ENCODE data around the gene FBN1. TPM values are rescaled to one million over a fixed set of nuclear protein-coding genes. Genes with fewer than 3 reads are reported as not detected.

FBN1 gene
- total and polyA plus RNA-seq, 12 donors, result 5.6 to 84.6 (median 54.5) TPM

DNA sequence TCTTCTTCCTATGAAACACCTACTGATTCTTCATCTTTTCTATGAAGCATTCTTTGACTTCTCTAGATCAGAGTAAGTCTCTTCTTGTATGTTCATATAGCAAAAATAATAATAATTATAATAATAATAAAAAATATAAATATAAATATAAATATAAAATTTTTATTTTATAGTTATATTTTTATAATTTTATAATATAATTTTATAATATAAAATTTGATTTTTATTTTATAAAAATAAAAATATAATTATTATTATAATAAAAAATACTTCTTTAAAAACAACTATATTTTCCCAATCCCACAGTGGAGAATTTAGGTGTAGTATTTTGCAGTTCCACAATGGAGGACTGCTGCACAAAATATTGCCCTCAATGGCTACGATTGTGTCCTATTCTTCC is 279.9 kb downstream of the FBN1 start:
- Histone ChIP-seq H3K9me3 (replicated peaks in 1 of 3) (no peaks in the 10 kb centered on the region), H3K4me1 (replicated peaks in 1 of 2) (no peaks in the 10 kb centered on the region), H3K4me3 (no peak overlapping the region), H3K36me3 (replicated peaks in 1 of 2) (no peaks in the 10 kb centered on the region), H3K27ac (no peak overlapping the region), H3K27me3 (no peaks in the 10 kb centered on the region)
- TF ChIP-seq, protein P1, sequence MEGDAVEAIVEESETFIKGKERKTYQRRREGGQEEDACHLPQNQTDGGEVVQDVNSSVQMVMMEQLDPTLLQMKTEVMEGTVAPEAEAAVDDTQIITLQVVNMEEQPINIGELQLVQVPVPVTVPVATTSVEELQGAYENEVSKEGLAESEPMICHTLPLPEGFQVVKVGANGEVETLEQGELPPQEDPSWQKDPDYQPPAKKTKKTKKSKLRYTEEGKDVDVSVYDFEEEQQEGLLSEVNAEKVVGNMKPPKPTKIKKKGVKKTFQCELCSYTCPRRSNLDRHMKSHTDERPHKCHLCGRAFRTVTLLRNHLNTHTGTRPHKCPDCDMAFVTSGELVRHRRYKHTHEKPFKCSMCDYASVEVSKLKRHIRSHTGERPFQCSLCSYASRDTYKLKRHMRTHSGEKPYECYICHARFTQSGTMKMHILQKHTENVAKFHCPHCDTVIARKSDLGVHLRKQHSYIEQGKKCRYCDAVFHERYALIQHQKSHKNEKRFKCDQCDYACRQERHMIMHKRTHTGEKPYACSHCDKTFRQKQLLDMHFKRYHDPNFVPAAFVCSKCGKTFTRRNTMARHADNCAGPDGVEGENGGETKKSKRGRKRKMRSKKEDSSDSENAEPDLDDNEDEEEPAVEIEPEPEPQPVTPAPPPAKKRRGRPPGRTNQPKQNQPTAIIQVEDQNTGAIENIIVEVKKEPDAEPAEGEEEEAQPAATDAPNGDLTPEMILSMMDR (IDR thresholded peaks at IDR 0.05), result no peak
- no peak for TF ChIP-seq POLR2A (IDR thresholded peaks at IDR 0.05)
- whole genome bisulfite sequencing, 4 donors, result 83 to 93% (median 87%) methylated on average over 1 of the region's 1 CpG
- DNase-seq, result no peak
- intact Hi-C loops (cut with DNase I), result no loop called here

DNA sequence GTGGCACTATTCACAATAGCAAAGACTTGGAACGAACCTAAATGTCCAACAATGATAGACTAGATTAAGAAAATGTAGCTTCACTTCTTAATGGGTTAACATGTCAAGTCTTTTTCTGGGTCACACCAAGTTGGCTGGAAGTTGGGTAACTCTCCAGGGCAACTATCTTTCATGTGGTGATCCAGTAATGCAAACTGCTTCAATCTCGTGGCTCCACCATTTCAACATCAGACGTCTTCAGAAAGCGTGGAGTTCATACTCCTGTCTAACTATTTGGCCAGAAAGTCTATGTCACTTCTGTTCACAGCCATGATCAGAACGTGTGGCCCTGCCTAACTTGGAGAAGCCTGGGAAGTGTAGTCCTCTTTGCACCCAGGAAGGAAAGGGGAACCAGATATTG is 282.0 kb downstream of the FBN1 start:
- Histone ChIP-seq H3K27ac (no peak overlapping the region), H3K9me3 (replicated peaks in 1 of 3) (no peaks in the 10 kb centered on the region), H3K36me3 (replicated peaks in 1 of 2) (no peaks in the 10 kb centered on the region), H3K4me3 (no peak overlapping the region), H3K4me1 (replicated peaks in 1 of 2) (peaks cover 0 to 7% of the 10 kb centered on the region in 2 donors), H3K27me3 (no peaks in the 10 kb centered on the region)
- no peak for DNase-seq
- intact Hi-C loops (cut with DNase I), result no loop called here
- TF ChIP-seq, protein P1 (IDR thresholded peaks at IDR 0.05), result no peak
- TF ChIP-seq POLR2A (IDR thresholded peaks at IDR 0.05), result no peak
- WGBS, 4 donors, result 59 to 70% (median 64%) methylated on average over 5 of the region's 5 CpGs

DNA sequence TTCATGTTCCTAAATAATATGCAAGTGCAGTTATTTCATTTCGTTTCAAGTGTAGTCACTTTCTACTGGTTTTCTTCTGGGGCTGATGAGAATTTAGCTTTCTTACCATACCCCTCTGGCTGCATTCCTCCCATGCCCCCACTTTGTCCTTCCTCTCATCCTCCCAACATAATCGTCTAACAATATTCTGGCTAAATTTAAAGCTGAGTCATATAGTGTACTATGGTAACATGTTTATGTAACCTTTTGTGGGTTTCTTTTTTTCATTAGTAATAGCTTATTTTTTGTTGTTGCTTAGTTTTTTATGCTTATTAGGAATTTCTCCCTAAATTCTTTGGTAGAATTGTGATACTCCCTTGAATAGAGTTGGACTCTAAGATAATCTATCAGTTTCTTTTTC is 283.8 kb downstream of the FBN1 start:
- TF ChIP-seq POLR2A (IDR thresholded peaks at IDR 0.05), result no peak
- TF ChIP-seq, protein P1 (IDR thresholded peaks at IDR 0.05), result no peak
- Histone ChIP-seq H3K27ac (no peak overlapping the region), H3K4me1 (replicated peaks in 1 of 2) (peaks cover 0 to 13% of the 10 kb centered on the region in 2 donors), H3K27me3 (no peaks in the 10 kb centered on the region), H3K4me3 (no peak overlapping the region), H3K9me3 (replicated peaks in 1 of 3) (no peaks in the 10 kb centered on the region), H3K36me3 (replicated peaks in 1 of 2) (no peaks in the 10 kb centered on the region)
- WGBS, 4 donors, result 71 to 86% (median 76%) methylated on average over 2 of the region's 2 CpGs
- no peak for DNase-seq
- intact Hi-C loops (cut with DNase I), result no loop called here

DNA sequence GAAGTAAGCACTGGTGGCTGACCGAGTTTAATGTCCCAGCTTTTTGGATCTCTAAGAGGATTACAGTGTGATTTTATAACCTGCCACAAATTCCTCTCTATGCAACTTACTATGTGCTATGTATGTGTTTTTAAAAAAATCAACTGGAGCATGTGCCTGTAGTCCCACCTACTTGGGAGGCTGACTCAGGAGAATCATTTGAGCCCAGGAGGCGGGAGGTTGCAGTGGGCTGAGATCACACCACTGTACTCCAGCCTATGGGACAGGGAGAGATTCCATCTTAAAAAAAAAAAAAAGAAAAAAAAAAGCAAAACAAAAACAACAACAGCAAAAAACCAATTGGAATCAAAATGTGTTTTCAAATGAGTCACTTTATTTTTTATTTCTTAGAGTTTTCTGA is 284.7 kb downstream of the FBN1 start:
- intact Hi-C loops (cut with DNase I), result no loop called here

More for the DNA sequence above, 284.7 kb downstream of the FBN1 start:
- Histone ChIP-seq H3K4me3 (no peak overlapping the region), H3K27me3 (no peaks in the 10 kb centered on the region), H3K27ac (no peak overlapping the region), H3K36me3 (replicated peaks in 1 of 2) (no peaks in the 10 kb centered on the region), H3K9me3 (replicated peaks in 1 of 3) (no peaks in the 10 kb centered on the region), H3K4me1 (replicated peaks in 1 of 2) (peaks cover 0 to 13% of the 10 kb centered on the region in 2 donors)
- WGBS, 4 donors, result 88 to 95% (median 90%) methylated on average over 2 of the region's 2 CpGs
- DNase-seq, result peak in 1 of 7 donors; percentile 5
- TF ChIP-seq, protein P1 (IDR thresholded peaks at IDR 0.05), result no peak
- no peak for TF ChIP-seq POLR2A (IDR thresholded peaks at IDR 0.05)

Other genes starting within 250 kb of the FBN1 start
- 10 to 100 TPM in 1 of 9 donors, 1 to 10 TPM in 8; 1.5 to 14.4 (median 3.9) TPM for gene CEP152, start 165.4 kb upstream of the FBN1 start, total RNA-seq
- gene CEP152, start 165.4 kb upstream of the FBN1 start, polyA plus RNA-seq, result 1 to 10 TPM; 1.2 to 1.9 (median 1.6) TPM
- 100 to 1,000 TPM; 226 to 666 (median 248) TPM for gene EID1, start 232.4 kb upstream of the FBN1 start, total RNA-seq
- 100 to 1,000 TPM; 148 to 247 (median 161) TPM for gene EID1, start 232.4 kb upstream of the FBN1 start, polyA plus RNA-seq

All from adrenal gland (tissue), 12 donors.